Activated T-cell treated with anti-CD3 and anti-CD28 coated beads for 48 hours (primary cell): ENCODE data around the gene MBOAT2.

Experiments
- DNase-seq: peaks from one replicate; pipeline ENCODE4 v3.0.0-alpha.2; 2020; ENCODE audit warnings: low read depth

Gene MBOAT2

GRCh38 chr2:8821276-8822217 is 181.9 kb downstream of the MBOAT2 start:
- DNase-seq, result no peak

- DNase-seq, result no peak
These were observed 183.5 kb downstream of the MBOAT2 start for GRCh38 chr2:8819948-8820347.

GRCh38 chr2:8819194-8819593 is 184.3 kb downstream of the MBOAT2 start:
- DNase-seq, result no peak

GRCh38 chr2:8817221-8817620 is 186.3 kb downstream of the MBOAT2 start:
- DNase-seq, result no peak

GRCh38 chr2:8806885-8807704 is 196.4 kb downstream of the MBOAT2 start:
- no peak for DNase-seq

GRCh38 chr2:8805278-8806210 is 197.9 kb downstream of the MBOAT2 start:
- no peak for DNase-seq

- peak; percentile 33 for DNase-seq
These were observed 199.7 kb downstream of the MBOAT2 start for GRCh38 chr2:8803658-8804379.

GRCh38 chr2:8802741-8803140 is 200.7 kb downstream of the MBOAT2 start:
- no peak for DNase-seq
